IMR-90 (cell line): ENCODE measurements around the gene SLC33A1. TPM values are rescaled to one million over a fixed set of nuclear protein-coding genes. Genes with fewer than 3 reads are reported as not detected.

Experiments
- ATAC-seq: fragments of 200-7000 bp; cut with Tn5 transposase; 2 replicates; pipeline ENCODE4 v1.9.1; 2020; ENCODE audit warnings: low read depth, mild to moderate bottlenecking, moderate library complexity
- BruUV-seq: library from RNA; stranded (reverse); fragments of 400-500 nt; replicated peaks from 2 replicates; lab custom pipeline; 2021; lab: Mats Ljungman, UMichigan
- CTCF ChIA-PET: fragments of 300-600 bp; formaldehyde crosslinking; extraction: SDS; loops from one replicate; lab custom pipeline; 2021; ENCODE audit warnings: antibody characterized with exemption; lab: Yijun Ruan, JAX
- POLR2A ChIA-PET: fragments of 300-600 bp; sonication (Branson Sonifier 250); formaldehyde crosslinking; loops from one replicate; lab custom pipeline; 2022; ENCODE audit warnings: antibody characterized with exemption; ENCODE audit not compliant: unreplicated experiment; lab: Charles Lee
- DNase-seq: peaks from one replicate; pipeline ENCODE4 v3.0.0; 2013
- H2AFZ ChIP-seq: replicated peaks from 2 replicates; pipeline ENCODE3; 2013; ENCODE audit warnings: low read length, mild to moderate bottlenecking; ENCODE audit not compliant: poor library complexity
- H2AK5ac ChIP-seq: 2 replicates; pipeline ENCODE4 v1.6.1; 2013; ENCODE audit warnings: low read depth, low read length, inconsistent platforms
- H2AK9ac ChIP-seq: replicated peaks from 2 replicates; pipeline ENCODE3; 2013; ENCODE audit warnings: mild to moderate bottlenecking, low read depth, low read length, moderate library complexity; ENCODE audit not compliant: poor library complexity
- H2BK120ac ChIP-seq: 2 replicates; pipeline ENCODE4 v1.6.1; 2013; ENCODE audit warnings: low read depth, low read length, inconsistent platforms
- H2BK15ac ChIP-seq: 3 replicates; pipeline ENCODE4 v1.6.1; 2013; ENCODE audit warnings: low read depth, low read length, inconsistent platforms
- H2BK20ac ChIP-seq: 2 replicates; pipeline ENCODE4 v1.6.1; 2013; ENCODE audit warnings: low read depth, mild to moderate bottlenecking, inconsistent platforms, low read length, moderate library complexity
- H2BK5ac ChIP-seq: 2 replicates; pipeline ENCODE4 v1.6.1; 2013; ENCODE audit warnings: mild to moderate bottlenecking, low read depth, low read length, inconsistent platforms; ENCODE audit not compliant: poor library complexity, severe bottlenecking
- H3K14ac ChIP-seq: replicated peaks from 2 replicates; pipeline ENCODE4 v1.6.1; 2013; ENCODE audit warnings: low read depth, low read length, inconsistent platforms
- H3K18ac ChIP-seq: 2 replicates; pipeline ENCODE4 v1.6.1; 2013; ENCODE audit warnings: low read depth, low read length, control low read depth
- H3K23ac ChIP-seq: 2 replicates; pipeline ENCODE4 v1.6.1; 2013; ENCODE audit warnings: low read depth, low read length, inconsistent platforms
- H3K27ac ChIP-seq: 2 replicates; pipeline ENCODE4 v1.5.1; 2013; ENCODE audit warnings: mild to moderate bottlenecking, control low read depth, low read length; ENCODE audit not compliant: insufficient read depth
- H3K27me3 ChIP-seq: 2 replicates; pipeline ENCODE4 v1.6.1; 2013; ENCODE audit warnings: low read length; ENCODE audit not compliant: control insufficient read depth, insufficient read depth
- H3K36me3 ChIP-seq: 2 replicates; pipeline ENCODE4 v1.6.1; 2013; ENCODE audit warnings: low read length, mixed read lengths; ENCODE audit not compliant: control insufficient read depth, insufficient read depth
- H3K4ac ChIP-seq: 2 replicates; pipeline ENCODE4 v1.6.1; 2013; ENCODE audit warnings: low read depth, low read length, inconsistent platforms
- H3K4me1 ChIP-seq: 2 replicates; pipeline ENCODE4 v1.6.1; 2013; ENCODE audit warnings: low read length, mixed read lengths; ENCODE audit not compliant: control insufficient read depth, insufficient read depth
- H3K4me2 ChIP-seq: 2 replicates; pipeline ENCODE4 v1.6.1; 2013; ENCODE audit warnings: low read depth, mild to moderate bottlenecking, control low read depth, low read length, moderate library complexity
- H3K4me3 ChIP-seq: 2 replicates; pipeline ENCODE4 v1.5.1; 2013; ENCODE audit warnings: low read depth, mild to moderate bottlenecking, control low read depth, low read length, moderate library complexity; ENCODE audit not compliant: insufficient read depth
- H3K56ac ChIP-seq: 2 replicates; pipeline ENCODE4 v1.6.1; 2013; ENCODE audit warnings: low read length, inconsistent platforms; ENCODE audit not compliant: insufficient read depth; ENCODE audit errors: extremely low read depth
- H3K79me1 ChIP-seq, 2 experiments: 2 replicates each; pipeline ENCODE4 v1.6.1; 2013; ENCODE audit warnings: low read length in 2 of 2, inconsistent platforms in 1 of 2, low read depth in 1 of 2
- H3K9ac ChIP-seq: 2 replicates; pipeline ENCODE4 v1.6.1; 2013; ENCODE audit warnings: low read depth, low read length, control low read depth
- H3K9me1 ChIP-seq: 2 replicates; pipeline ENCODE4 v1.6.1; 2013; ENCODE audit warnings: low read length, inconsistent platforms; ENCODE audit not compliant: insufficient read depth
- H3K9me3 ChIP-seq: 2 replicates; pipeline ENCODE4 v1.6.1; 2013; ENCODE audit warnings: low read length; ENCODE audit not compliant: control insufficient read depth, insufficient read depth
- H4K20me1 ChIP-seq: 2 replicates; pipeline ENCODE4 v1.6.1; 2013; ENCODE audit warnings: low read length, inconsistent platforms; ENCODE audit not compliant: insufficient read depth
- H4K5ac ChIP-seq: 2 replicates; pipeline ENCODE4 v1.6.1; 2013; ENCODE audit warnings: mild to moderate bottlenecking, low read depth, low read length, control low read depth
- H4K8ac ChIP-seq, 2 experiments: 2 replicates each; pipeline ENCODE4 v1.6.1; 2013; ENCODE audit warnings: low read depth in 2 of 2, low read length in 2 of 2, control low read depth in 1 of 2, inconsistent platforms in 1 of 2
- H4K91ac ChIP-seq: 2 replicates; pipeline ENCODE4 v1.6.1; 2013; ENCODE audit warnings: low read depth, low read length, inconsistent platforms; ENCODE audit not compliant: insufficient read depth
- BHLHE40 ChIP-seq: fragments of 150-350 bp; IDR thresholded peaks from 2 replicates; pipeline ENCODE4 v1.6.1; 2016; ENCODE audit warnings: mild to moderate bottlenecking, low read depth, low read length
- CEBPB ChIP-seq: IDR thresholded peaks from 2 replicates; pipeline ENCODE4 v1.6.1; 2012; ENCODE audit warnings: low read depth, low read length, improper control_type of control experiment
- CHD1 ChIP-seq: IDR thresholded peaks from 2 replicates; pipeline ENCODE4 v1.6.1; 2012; ENCODE audit warnings: low read depth, low read length, improper control_type of control experiment
- FOS ChIP-seq: fragments of 150-350 bp; IDR thresholded peaks from 2 replicates; pipeline ENCODE4 v1.6.1; 2016; ENCODE audit warnings: low read depth, low read length
- MAFK ChIP-seq: IDR thresholded peaks from 2 replicates; pipeline ENCODE4 v1.6.1; 2012; ENCODE audit warnings: low read depth, low read length, improper control_type of control experiment
- MAZ ChIP-seq: IDR thresholded peaks from 2 replicates; pipeline ENCODE4 v1.6.1; 2012; ENCODE audit warnings: low read depth, mild to moderate bottlenecking, low read length, improper control_type of control experiment, moderate library complexity, borderline replicate concordance
- MXI1 ChIP-seq: IDR thresholded peaks from 2 replicates; pipeline ENCODE4 v1.6.1; 2012; ENCODE audit warnings: low read depth, mild to moderate bottlenecking, low read length, moderate library complexity, borderline replicate concordance
- NFE2L2 ChIP-seq: fragments of 150-350 bp; IDR thresholded peaks from 2 replicates; pipeline ENCODE4 v1.6.1; 2016; ENCODE audit warnings: low read depth, mild to moderate bottlenecking, low read length
- POLR2A ChIP-seq: IDR thresholded peaks from 2 replicates; pipeline ENCODE4 v1.6.1; 2012; ENCODE audit warnings: mild to moderate bottlenecking, low read depth, low read length
- RAD21 ChIP-seq: IDR thresholded peaks from 2 replicates; pipeline ENCODE4 v1.6.1; 2012; ENCODE audit warnings: low read length, improper control_type of control experiment
- RCOR1 ChIP-seq: IDR thresholded peaks from 2 replicates; pipeline ENCODE4 v1.6.1; 2012; ENCODE audit warnings: mild to moderate bottlenecking, low read length, improper control_type of control experiment; ENCODE audit not compliant: insufficient replicate concordance
- RFX5 ChIP-seq: IDR thresholded peaks from 2 replicates; pipeline ENCODE4 v1.8.0; 2012; ENCODE audit warnings: low read depth, mild to moderate bottlenecking, low read length, moderate library complexity
- SMC3 ChIP-seq: fragments of 150-350 bp; IDR thresholded peaks from 2 replicates; pipeline ENCODE4 v1.6.1; 2016; ENCODE audit warnings: low read depth, mild to moderate bottlenecking, antibody characterized with exemption, low read length, moderate library complexity
- WGBS, 2 experiments: methylation state at CpG; one replicate each; pipeline versions ENCODE4 v1.1.5 to v1.1.7; 2013; ENCODE audit warnings: missing lambda C conversion rate in 2 of 2; ENCODE audit not compliant: insufficient read length in 1 of 2; ENCODE audit errors: extremely low coverage in 2 of 2; 5-methylcytosine and 5-hydroxymethylcytosine counted together
- dilution Hi-C: fragments of 300-500 bp; cut with HindIII; formaldehyde crosslinking; loops from one replicate; pipeline ENCODE4 v1.14.3; 2018; ENCODE audit warnings: low sequenced_read_pairs; ENCODE audit not compliant: unreplicated experiment
- in situ Hi-C: fragments of 300-500 bp; cut with MboI; formaldehyde crosslinking; loops from 3 replicates; pipeline ENCODE4 v1.14.3; 2019; ENCODE audit warnings: low sequenced_read_pairs, inconsistent platforms, mixed read lengths
- intact Hi-C: fragments of 100-400 bp; cut with micrococcal nuclease; formaldehyde crosslinking; loops from 2 replicates; pipeline ENCODE4 v1.10.0; 2022
- polyA plus RNA-seq, 3 experiments: library from polyadenylated mRNA; depleted of rRNA; stranded (reverse); fragments of >200 nt; gene quantifications; 2 replicates each; pipeline ENCODE4 v1.2.3, GENCODE V29; 2012; ENCODE audit warnings: low replicate concordance in 1 of 3
- total RNA-seq: library from RNA; depleted of rRNA; stranded (reverse); fragments of >200 nt; gene quantifications from 2 replicates; pipeline ENCODE4 v1.2.3, GENCODE V29; 2012
- TF ChIP-seq, protein P1 (sequence below): conservative IDR thresholded peaks from 2 replicates; pipeline ENCODE4 v1.5.1; 2012; ENCODE audit warnings: mild to moderate bottlenecking, low read depth, low read length, improper control_type of control experiment
- TF ChIP-seq, protein P2 (sequence below): fragments of 150-350 bp; IDR thresholded peaks from 2 replicates; pipeline ENCODE4 v1.6.1; 2016; ENCODE audit warnings: low read depth, mild to moderate bottlenecking, low read length, moderate library complexity, borderline replicate concordance
- TF ChIP-seq, protein P3 (sequence below): fragments of 150-350 bp; IDR thresholded peaks from 2 replicates; pipeline ENCODE4 v1.6.1; 2017; ENCODE audit warnings: mild to moderate bottlenecking, antibody characterized with exemption, low read length, low read depth

Gene SLC33A1
- total and polyA plus RNA-seq, 2 of the 4 experiments (the other 2 are of a cell fraction), result 12.9 to 32.4 TPM

DNA sequence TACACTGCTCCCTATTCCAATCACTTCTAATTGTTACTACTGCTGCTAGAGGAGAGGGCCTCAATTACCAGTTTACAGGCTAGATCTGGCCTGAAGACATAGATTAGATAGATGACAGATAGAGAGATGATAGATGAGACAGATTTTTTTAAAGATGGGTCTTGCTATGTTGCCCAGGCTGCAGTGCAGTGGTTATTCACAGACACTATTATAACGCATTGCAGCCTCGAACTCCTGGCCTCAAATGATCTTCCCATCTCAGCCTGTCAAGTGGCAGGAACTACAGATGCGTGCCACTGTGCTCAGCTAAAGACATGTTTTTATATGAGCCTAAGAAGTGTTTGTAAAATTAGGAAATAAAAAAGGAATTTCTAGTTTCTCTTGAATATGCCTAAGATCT lies 6.2 kb downstream of the SLC33A1 start:
- no peak overlapping the region for H3K23ac ChIP-seq

More for the DNA sequence above, 6.2 kb downstream of the SLC33A1 start:
- WGBS, 2 experiments, result no CpG with 5 or more reads among the region's 3 CpGs
- H3K4me2 ChIP-seq, result no peak overlapping the region
- H3K9me1 ChIP-seq, result no peaks in the 10 kb centered on the region
- ATAC-seq, result no peak
- H3K14ac ChIP-seq, result no peak overlapping the region
- H2BK20ac ChIP-seq, result no peak overlapping the region
- peaks cover 6% of the 10 kb centered on the region; the same call in 1 of the 2 replicates for H3K36me3 ChIP-seq
- H3K27ac ChIP-seq, result no peak overlapping the region
- POLR2A ChIA-PET, result no interaction called here
- no peak overlapping the region for H2AFZ ChIP-seq
- H4K8ac ChIP-seq, result no peak overlapping the region
- no peaks in the 10 kb centered on the region for H3K4me1 ChIP-seq
- no peak overlapping the region for H3K4ac ChIP-seq
- peaks cover 6 to 29% of the 10 kb centered on the region in 2 experiments for H3K79me1 ChIP-seq
- no peak overlapping the region for H3K56ac ChIP-seq
- TF ChIP-seq POLR2A, result no peak
- no peak for TF ChIP-seq CEBPB
- TF ChIP-seq SMC3, result no peak
- TF ChIP-seq RFX5, result no peak
- no peak for TF ChIP-seq CHD1
- TF ChIP-seq RCOR1, result no peak
- no peak for TF ChIP-seq MAZ
- TF ChIP-seq, protein P1, sequence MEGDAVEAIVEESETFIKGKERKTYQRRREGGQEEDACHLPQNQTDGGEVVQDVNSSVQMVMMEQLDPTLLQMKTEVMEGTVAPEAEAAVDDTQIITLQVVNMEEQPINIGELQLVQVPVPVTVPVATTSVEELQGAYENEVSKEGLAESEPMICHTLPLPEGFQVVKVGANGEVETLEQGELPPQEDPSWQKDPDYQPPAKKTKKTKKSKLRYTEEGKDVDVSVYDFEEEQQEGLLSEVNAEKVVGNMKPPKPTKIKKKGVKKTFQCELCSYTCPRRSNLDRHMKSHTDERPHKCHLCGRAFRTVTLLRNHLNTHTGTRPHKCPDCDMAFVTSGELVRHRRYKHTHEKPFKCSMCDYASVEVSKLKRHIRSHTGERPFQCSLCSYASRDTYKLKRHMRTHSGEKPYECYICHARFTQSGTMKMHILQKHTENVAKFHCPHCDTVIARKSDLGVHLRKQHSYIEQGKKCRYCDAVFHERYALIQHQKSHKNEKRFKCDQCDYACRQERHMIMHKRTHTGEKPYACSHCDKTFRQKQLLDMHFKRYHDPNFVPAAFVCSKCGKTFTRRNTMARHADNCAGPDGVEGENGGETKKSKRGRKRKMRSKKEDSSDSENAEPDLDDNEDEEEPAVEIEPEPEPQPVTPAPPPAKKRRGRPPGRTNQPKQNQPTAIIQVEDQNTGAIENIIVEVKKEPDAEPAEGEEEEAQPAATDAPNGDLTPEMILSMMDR, result no peak
- TF ChIP-seq BHLHE40, result no peak
- TF ChIP-seq MAFK, result no peak
- no peak for TF ChIP-seq MXI1
- TF ChIP-seq, protein P2, sequence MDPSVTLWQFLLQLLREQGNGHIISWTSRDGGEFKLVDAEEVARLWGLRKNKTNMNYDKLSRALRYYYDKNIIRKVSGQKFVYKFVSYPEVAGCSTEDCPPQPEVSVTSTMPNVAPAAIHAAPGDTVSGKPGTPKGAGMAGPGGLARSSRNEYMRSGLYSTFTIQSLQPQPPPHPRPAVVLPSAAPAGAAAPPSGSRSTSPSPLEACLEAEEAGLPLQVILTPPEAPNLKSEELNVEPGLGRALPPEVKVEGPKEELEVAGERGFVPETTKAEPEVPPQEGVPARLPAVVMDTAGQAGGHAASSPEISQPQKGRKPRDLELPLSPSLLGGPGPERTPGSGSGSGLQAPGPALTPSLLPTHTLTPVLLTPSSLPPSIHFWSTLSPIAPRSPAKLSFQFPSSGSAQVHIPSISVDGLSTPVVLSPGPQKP, result no peak
- TF ChIP-seq, protein P3, sequence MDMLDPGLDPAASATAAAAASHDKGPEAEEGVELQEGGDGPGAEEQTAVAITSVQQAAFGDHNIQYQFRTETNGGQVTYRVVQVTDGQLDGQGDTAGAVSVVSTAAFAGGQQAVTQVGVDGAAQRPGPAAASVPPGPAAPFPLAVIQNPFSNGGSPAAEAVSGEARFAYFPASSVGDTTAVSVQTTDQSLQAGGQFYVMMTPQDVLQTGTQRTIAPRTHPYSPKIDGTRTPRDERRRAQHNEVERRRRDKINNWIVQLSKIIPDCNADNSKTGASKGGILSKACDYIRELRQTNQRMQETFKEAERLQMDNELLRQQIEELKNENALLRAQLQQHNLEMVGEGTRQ, result no peak
- TF ChIP-seq NFE2L2, result no peak
- TF ChIP-seq FOS, result no peak
- no peak for TF ChIP-seq RAD21
- H4K5ac ChIP-seq, result no peak overlapping the region
- no peaks in the 10 kb centered on the region for H3K27me3 ChIP-seq
- H2AK5ac ChIP-seq, result no peak overlapping the region
- H2AK9ac ChIP-seq, result no peak overlapping the region
- no peak overlapping the region for H4K91ac ChIP-seq
- dilution Hi-C loops (no loop called here), in situ Hi-C loops (no loop called here), intact Hi-C loops (no loop called here)
- no peak overlapping the region for H3K18ac ChIP-seq
- no peak overlapping the region for H2BK15ac ChIP-seq
- H2BK120ac ChIP-seq, result no peak overlapping the region
- no peak overlapping the region for H2BK5ac ChIP-seq
- no TSS peak for BruUV-seq
- H4K20me1 ChIP-seq, result peaks cover 5% of the 10 kb centered on the region; the same call in 1 of the 2 replicates
- H3K9me3 ChIP-seq, result no peaks in the 10 kb centered on the region
- H3K4me3 ChIP-seq, result no peak overlapping the region
- CTCF ChIA-PET, result no interaction called here
- H3K9ac ChIP-seq, result no peak overlapping the region
- no peak for DNase-seq
